ENCODE data around the gene PXMP2.

PXMP2 gene

DNA sequence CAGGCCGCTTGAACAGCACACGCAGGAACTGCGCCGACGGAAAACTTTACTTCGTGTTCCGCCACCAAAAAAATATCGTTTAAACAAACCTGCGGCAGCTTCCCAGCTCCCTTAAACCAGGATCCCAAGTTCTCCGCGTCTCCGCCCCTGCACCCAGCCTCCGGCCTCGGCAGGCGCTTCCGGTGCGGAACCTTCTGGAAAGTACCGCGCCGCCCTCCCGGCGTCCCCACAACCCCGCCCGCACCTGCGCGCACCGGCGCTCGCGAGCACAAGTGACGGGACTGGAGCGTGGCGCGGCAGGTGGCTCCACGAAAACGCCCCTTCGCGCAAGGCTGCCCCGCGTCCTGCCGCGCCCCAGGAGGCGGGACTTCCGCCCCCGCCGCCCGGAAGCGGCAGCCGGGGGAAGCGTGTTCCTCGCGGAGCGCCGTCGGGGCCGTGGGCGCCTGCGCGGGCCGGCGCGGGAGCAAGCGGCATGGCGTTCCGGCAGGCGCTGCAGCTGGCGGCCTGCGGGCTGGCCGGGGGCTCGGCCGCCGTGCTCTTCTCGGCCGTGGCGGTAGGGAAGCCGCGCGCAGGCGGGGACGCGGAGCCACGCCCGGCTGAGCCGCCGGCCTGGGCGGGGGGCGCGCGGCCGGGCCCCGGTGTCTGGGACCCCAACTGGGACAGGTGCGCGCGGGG is 23.2 kb downstream of the PXMP2 start, which contains the start of gene PGAM5:
Gene PGAM5, plus strand, starts transcription at position 438 of the 675 bp plus-strand sequence. Its CDS starts 35 bp downstream, at position 473.
- DNase-seq (ENCODE audit: low read depth), result peak; percentile 73
- H3K4me3 ChIP-seq (ENCODE audit: low read length), result peak within 1 kb of the TSS; percentile 86
- TF ChIP-seq, protein P1, sequence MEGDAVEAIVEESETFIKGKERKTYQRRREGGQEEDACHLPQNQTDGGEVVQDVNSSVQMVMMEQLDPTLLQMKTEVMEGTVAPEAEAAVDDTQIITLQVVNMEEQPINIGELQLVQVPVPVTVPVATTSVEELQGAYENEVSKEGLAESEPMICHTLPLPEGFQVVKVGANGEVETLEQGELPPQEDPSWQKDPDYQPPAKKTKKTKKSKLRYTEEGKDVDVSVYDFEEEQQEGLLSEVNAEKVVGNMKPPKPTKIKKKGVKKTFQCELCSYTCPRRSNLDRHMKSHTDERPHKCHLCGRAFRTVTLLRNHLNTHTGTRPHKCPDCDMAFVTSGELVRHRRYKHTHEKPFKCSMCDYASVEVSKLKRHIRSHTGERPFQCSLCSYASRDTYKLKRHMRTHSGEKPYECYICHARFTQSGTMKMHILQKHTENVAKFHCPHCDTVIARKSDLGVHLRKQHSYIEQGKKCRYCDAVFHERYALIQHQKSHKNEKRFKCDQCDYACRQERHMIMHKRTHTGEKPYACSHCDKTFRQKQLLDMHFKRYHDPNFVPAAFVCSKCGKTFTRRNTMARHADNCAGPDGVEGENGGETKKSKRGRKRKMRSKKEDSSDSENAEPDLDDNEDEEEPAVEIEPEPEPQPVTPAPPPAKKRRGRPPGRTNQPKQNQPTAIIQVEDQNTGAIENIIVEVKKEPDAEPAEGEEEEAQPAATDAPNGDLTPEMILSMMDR (conservative IDR thresholded peaks at IDR 0.05; ENCODE audit: low read length), result no peak

DNA sequence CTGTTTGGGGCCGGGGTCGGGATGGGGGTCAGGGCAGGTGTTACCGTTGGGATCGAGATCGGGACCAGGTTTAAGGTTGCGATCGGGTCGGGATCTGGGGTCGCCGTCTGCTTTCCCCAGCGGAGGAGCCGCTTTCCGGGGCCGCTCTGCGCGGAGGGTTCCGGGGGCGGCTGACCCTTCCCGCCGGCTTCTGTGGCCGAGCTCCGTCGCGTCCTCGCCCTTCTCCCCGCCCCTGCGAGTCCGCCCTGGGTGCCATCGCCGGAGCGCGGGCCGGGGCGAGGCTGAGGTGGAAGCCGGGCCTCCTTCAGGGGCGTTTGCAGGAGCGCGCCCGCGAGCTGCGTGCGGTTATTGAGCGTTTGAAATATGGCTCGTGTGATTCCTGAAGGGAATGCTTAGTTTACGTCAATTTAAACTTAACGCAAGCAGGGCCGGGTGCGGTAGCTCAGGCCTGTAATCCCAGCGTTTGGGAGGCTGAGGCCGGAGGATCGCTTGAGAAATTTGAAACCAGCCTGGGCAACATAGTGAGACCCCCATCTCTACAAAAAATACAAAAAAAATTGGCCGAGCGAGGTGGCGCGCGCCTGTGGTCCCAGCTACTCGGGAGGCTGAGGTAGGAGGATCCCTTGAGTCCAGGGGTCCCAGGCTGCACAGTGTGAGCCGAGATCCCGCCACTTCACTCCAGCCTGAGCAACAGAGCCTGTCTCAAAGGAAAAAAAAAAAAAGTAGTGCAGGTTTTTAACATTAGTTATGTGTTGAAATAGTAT is 23.9 kb downstream of the PXMP2 start:
- peak overlapping the region; percentile 86 for H3K4me3 ChIP-seq (ENCODE audit: low read length)
- DNase-seq (ENCODE audit: low read depth), result no peak
- TF ChIP-seq, protein P1 (conservative IDR thresholded peaks at IDR 0.05; ENCODE audit: low read length), result no peak

DNA sequence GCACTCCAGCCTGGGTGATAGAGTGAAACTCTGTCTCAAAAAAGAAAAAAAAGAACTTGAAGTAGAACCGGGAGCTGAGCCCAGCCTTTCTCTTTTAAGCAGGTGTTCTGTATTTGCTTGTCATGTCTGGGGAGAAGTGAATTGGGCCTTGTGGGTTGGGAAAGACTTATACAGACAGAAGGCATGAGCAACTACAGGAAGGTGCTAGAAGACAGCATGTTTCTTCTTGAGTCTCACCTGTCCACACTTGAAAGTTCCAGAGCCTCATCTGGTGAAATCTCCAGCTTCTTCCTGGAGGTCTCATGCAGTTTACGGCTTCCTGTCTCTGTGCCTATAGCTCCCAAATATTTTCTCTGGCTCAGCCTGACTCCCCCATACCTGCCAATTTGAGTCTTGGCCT is 25.7 kb downstream of the PXMP2 start:
- H3K4me3 ChIP-seq (ENCODE audit: low read length), result no peak overlapping the region
- no peak for DNase-seq (ENCODE audit: low read depth)
- TF ChIP-seq, protein P1 (conservative IDR thresholded peaks at IDR 0.05; ENCODE audit: low read length), result no peak

DNA sequence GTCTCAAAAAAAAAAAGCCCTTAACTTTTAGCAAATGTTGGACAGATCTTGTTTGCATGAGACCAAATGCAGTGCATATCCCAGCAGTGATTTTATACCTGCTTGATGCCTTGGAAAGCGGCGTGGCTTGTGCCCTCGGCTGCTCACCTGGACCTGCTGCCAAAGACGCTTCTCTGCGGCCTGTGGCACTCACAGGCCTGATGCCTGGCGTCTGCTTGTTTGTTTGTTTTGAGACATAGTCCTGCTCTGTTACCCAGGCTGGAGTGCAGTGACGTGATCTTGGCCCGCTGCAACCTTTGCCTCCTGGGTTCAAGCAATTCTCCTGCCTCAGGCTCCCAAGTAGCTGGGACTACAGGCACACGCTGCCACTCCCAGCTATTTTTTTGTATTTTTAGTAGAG is 28.5 kb downstream of the PXMP2 start:
- no peak for DNase-seq (ENCODE audit: low read depth)
- TF ChIP-seq, protein P1 (conservative IDR thresholded peaks at IDR 0.05; ENCODE audit: low read length), result no peak

DNA sequence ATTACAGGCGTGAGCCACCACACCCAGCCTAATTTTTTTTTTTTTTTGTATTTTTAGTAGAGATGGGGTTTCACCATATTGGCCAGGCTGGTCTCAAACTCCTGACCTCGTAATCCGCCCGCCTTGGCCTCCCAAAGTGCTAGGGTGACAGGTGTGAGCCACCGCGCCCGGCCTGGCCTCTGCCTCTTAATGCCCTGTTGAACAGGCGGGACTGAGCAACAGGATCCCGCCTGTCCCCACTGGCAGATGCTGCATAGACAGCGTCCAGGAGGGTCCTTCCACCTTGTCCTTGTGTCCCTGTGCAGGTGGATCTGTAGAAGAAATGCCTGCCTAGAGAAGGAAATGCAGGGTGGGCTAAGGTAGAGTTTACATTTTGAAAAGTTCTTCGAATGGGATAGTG is 29.0 kb downstream of the PXMP2 start:
- no peak overlapping the region for H3K4me3 ChIP-seq (ENCODE audit: low read length)
- TF ChIP-seq, protein P1 (conservative IDR thresholded peaks at IDR 0.05; ENCODE audit: low read length), result no peak
- DNase-seq (ENCODE audit: low read depth), result no peak

More for the DNA sequence above, 28.5 kb downstream of the PXMP2 start:
- H3K4me3 ChIP-seq (ENCODE audit: low read length), result no peak overlapping the region

DNA sequence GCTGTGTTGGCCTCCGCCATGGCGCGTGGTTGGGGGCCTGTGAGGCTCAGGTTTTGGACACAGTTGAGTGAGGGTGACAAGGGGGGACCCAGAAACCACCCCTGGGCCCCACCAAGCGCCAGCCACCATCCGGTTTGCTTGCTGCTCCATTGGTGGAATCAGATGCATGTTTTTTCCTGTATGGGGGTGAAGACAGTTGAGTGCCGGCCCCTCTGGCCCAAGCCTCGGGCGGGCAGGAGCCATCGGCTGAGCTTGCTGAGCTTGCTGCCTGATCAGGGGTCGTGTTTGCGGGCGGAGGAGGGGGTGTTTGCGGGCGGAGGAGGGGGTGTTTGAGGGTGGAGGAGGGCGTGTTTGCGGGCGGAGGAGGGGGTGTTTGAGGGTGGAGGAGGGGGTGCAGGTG is 29.6 kb downstream of the PXMP2 start:
- no peak for DNase-seq (ENCODE audit: low read depth)
- TF ChIP-seq, protein P1 (conservative IDR thresholded peaks at IDR 0.05; ENCODE audit: low read length), result no peak
- no peak overlapping the region for H3K4me3 ChIP-seq (ENCODE audit: low read length)

Measured in AG10803 (cell line).